Ishikawa (cell line): ENCODE measurements around the gene POLR1E.

Experiments
- CEBPB ChIP-seq: IDR thresholded peaks from 2 replicates; pipeline ENCODE4 v1.6.1; 2012
- CREB1 ChIP-seq: IDR thresholded peaks from 2 replicates; pipeline ENCODE4 v1.6.1; 2012; ENCODE audit warnings: low read depth
- EGR1 ChIP-seq: IDR thresholded peaks from 2 replicates; pipeline ENCODE4 v1.6.1; 2012
- EP300 ChIP-seq: IDR thresholded peaks from 2 replicates; pipeline ENCODE4 v1.6.1; 2012; ENCODE audit warnings: borderline replicate concordance
- FOXM1 ChIP-seq: IDR thresholded peaks from 2 replicates; pipeline ENCODE4 v1.6.1; 2012; ENCODE audit warnings: low read depth, borderline replicate concordance
- MAX ChIP-seq: IDR thresholded peaks from 2 replicates; pipeline ENCODE4 v1.6.1; 2012
- NFIC ChIP-seq: IDR thresholded peaks from 2 replicates; pipeline ENCODE4 v1.6.1; 2012
- RAD21 ChIP-seq: IDR thresholded peaks from 2 replicates; pipeline ENCODE4 v1.6.1; 2012; ENCODE audit warnings: low read depth
- REST ChIP-seq: IDR thresholded peaks from 2 replicates; pipeline ENCODE4 v1.6.1; 2012; ENCODE audit warnings: low read depth, mild to moderate bottlenecking
- TAF1 ChIP-seq: IDR thresholded peaks from 2 replicates; pipeline ENCODE4 v1.6.1; 2012; ENCODE audit warnings: low read depth, mild to moderate bottlenecking
- TCF12 ChIP-seq: IDR thresholded peaks from 2 replicates; pipeline ENCODE4 v1.6.1; 2012; ENCODE audit warnings: low read depth
- TEAD4 ChIP-seq: IDR thresholded peaks from 2 replicates; pipeline ENCODE4 v1.6.1; 2012
- USF1 ChIP-seq: IDR thresholded peaks from 2 replicates; pipeline ENCODE4 v1.6.1; 2012
- YY1 ChIP-seq: IDR thresholded peaks from 2 replicates; pipeline ENCODE4 v1.6.1; 2012; ENCODE audit warnings: low read depth
- ZBTB7A ChIP-seq: IDR thresholded peaks from 2 replicates; pipeline ENCODE4 v1.6.1; 2012; ENCODE audit warnings: low read depth

POLR1E gene

GRCh38 chr9:37528652-37529471, 43.1 kb downstream of the POLR1E start:
- TF ChIP-seq ZBTB7A (no peak), CREB1 (peak; percentile 80), YY1 (0 out of 2 replicates have a peak, but pooled peaks have one; percentile 10)

GRCh38 chr9:37531699-37532098, 46.0 kb downstream of the POLR1E start:
- TF ChIP-seq USF1: no peak
- TF ChIP-seq MAX: no peak
- no peak for TF ChIP-seq ZBTB7A
- TF ChIP-seq TEAD4: no peak
- no peak for TF ChIP-seq EGR1
- no peak for TF ChIP-seq TCF12
- TF ChIP-seq EP300: no peak
- no peak for TF ChIP-seq CREB1
- TF ChIP-seq CEBPB: no peak
- TF ChIP-seq RAD21: no peak
- no peak for TF ChIP-seq REST
- TF ChIP-seq FOXM1: no peak
- no peak for TF ChIP-seq NFIC
- no peak for TF ChIP-seq TAF1
- TF ChIP-seq YY1: no peak

GRCh38 chr9:37534412-37534811, 48.7 kb downstream of the POLR1E start:
- TF ChIP-seq FOXM1 (no peak), CREB1 (no peak), NFIC (no peak), USF1 (no peak), TCF12 (no peak), EP300 (no peak), RAD21 (no peak), YY1 (no peak), REST (no peak), TEAD4 (no peak), TAF1 (no peak), ZBTB7A (no peak), MAX (no peak), EGR1 (no peak), CEBPB (no peak)

GRCh38 chr9:37534901-37535300, 49.2 kb downstream of the POLR1E start:
- TF ChIP-seq EGR1 (no peak), MAX (no peak), REST (no peak), NFIC (no peak), TAF1 (no peak), CEBPB (no peak), FOXM1 (no peak), USF1 (no peak), TCF12 (no peak), YY1 (no peak), CREB1 (no peak), ZBTB7A (no peak), EP300 (no peak), TEAD4 (no peak), RAD21 (no peak)
